Mammary epithelial cell (primary cell): ENCODE data around the gene LARGE1.

Experiments used
- CTCF ChIP-seq, 2 donors: IDR thresholded peaks in 1 of 2; conservative IDR thresholded peaks in 1 of 2; 2 replicates each; pipeline ENCODE4 v1.5.1; 2011 to 2012; ENCODE audit warnings: inconsistent platforms in 2 of 2, low read length in 2 of 2, mild to moderate bottlenecking in 2 of 2, control low read depth in 1 of 2, low read depth in 1 of 2; ENCODE audit not compliant: insufficient read depth in 1 of 2; ENCODE audit errors: extremely low read depth in 1 of 2
- EZH2 ChIP-seq: IDR thresholded peaks from 2 replicates; pipeline ENCODE4 v1.6.1; 2012; ENCODE audit warnings: low read length, inconsistent platforms, borderline replicate concordance

- TF ChIP-seq EZH2 (no peak), CTCF (conservative IDR thresholded peaks at IDR 0.05 in 1 of 2, IDR thresholded peaks at IDR 0.05 in 1 of 2; ENCODE audit: extremely low read depth in 1 of 2, insufficient read depth in 1 of 2, low read depth in 1 of 2, low read length in 2 of 2) (no peak)
Measured at GRCh38 chr22:33575771-33576170, 344.5 kb downstream of the LARGE1 start.
